ENCODE results near the gene METTL25B.

METTL25B gene

GRCh38 chr1:156748670-156749418 is 20.6 kb downstream of the METTL25B start:
- peaks cover 45% of the 10 kb centered on the region for H3K4me1 ChIP-seq (ENCODE audit: low read length)
- no peaks in the 10 kb centered on the region for H3K9me3 ChIP-seq (ENCODE audit: insufficient read depth, low read length)
- peaks cover 90% of the 10 kb centered on the region for H3K79me2 ChIP-seq (ENCODE audit: low read length)
- H3K9ac ChIP-seq (ENCODE audit: low read length), result peak overlapping the region; percentile 100
- peaks cover 30% of the 10 kb centered on the region for H4K20me1 ChIP-seq (ENCODE audit: insufficient read depth, low read length)
- TF ChIP-seq CTCF (IDR thresholded peaks at IDR 0.05; ENCODE audit: low read depth, low read length) (no peak), EZH2phosphoT487 (IDR thresholded peaks at IDR 0.05; ENCODE audit: low read depth) (no peak)
- no peaks in the 10 kb centered on the region for H3K27me3 ChIP-seq (ENCODE audit: low read depth, low read length)
- peaks cover 41% of the 10 kb centered on the region for H3K36me3 ChIP-seq (replicated peaks; ENCODE audit: low read depth, low read length)
- peak overlapping the region; percentile 86 for H3K27ac ChIP-seq (ENCODE audit: low read length)
- peak overlapping the region; percentile 89 for H3K4me3 ChIP-seq (ENCODE audit: low read length)
- H3K4me2 ChIP-seq (ENCODE audit: low read length), result peak overlapping the region; percentile 97
- H2AFZ ChIP-seq (ENCODE audit: low read depth, low read length), result no peak overlapping the region

GRCh38 chr1:156749419-156750118 is 21.3 kb downstream of the METTL25B start:
- Histone ChIP-seq H3K27ac (ENCODE audit: low read length) (peak overlapping the region; percentile 86), H3K9me3 (ENCODE audit: insufficient read depth, low read length) (no peaks in the 10 kb centered on the region), H4K20me1 (ENCODE audit: insufficient read depth, low read length) (peaks cover 30% of the 10 kb centered on the region), H3K4me1 (ENCODE audit: low read length) (peaks cover 45% of the 10 kb centered on the region), H3K4me3 (ENCODE audit: low read length) (peak overlapping the region; percentile 89), H3K27me3 (ENCODE audit: low read depth, low read length) (no peaks in the 10 kb centered on the region), H3K36me3 (replicated peaks; ENCODE audit: low read depth, low read length) (peaks cover 37% of the 10 kb centered on the region), H3K4me2 (ENCODE audit: low read length) (peak overlapping the region; percentile 97), H3K9ac (ENCODE audit: low read length) (peak overlapping the region; percentile 100), H2AFZ (ENCODE audit: low read depth, low read length) (no peak overlapping the region), H3K79me2 (ENCODE audit: low read length) (peaks cover 87% of the 10 kb centered on the region)
- TF ChIP-seq CTCF (IDR thresholded peaks at IDR 0.05; ENCODE audit: low read depth, low read length), result no peak
- TF ChIP-seq EZH2phosphoT487 (IDR thresholded peaks at IDR 0.05; ENCODE audit: low read depth), result no peak

GRCh38 chr1:156750191-156750672 is 22.0 kb downstream of the METTL25B start:
- H3K4me3 ChIP-seq (ENCODE audit: low read length), result peak overlapping the region; percentile 89
- H3K79me2 ChIP-seq (ENCODE audit: low read length), result peaks cover 80% of the 10 kb centered on the region
- H4K20me1 ChIP-seq (ENCODE audit: insufficient read depth, low read length), result peaks cover 30% of the 10 kb centered on the region
- peaks cover 30% of the 10 kb centered on the region for H3K36me3 ChIP-seq (replicated peaks; ENCODE audit: low read depth, low read length)
- peak overlapping the region; percentile 100 for H3K9ac ChIP-seq (ENCODE audit: low read length)
- H3K9me3 ChIP-seq (ENCODE audit: insufficient read depth, low read length), result no peaks in the 10 kb centered on the region
- H2AFZ ChIP-seq (ENCODE audit: low read depth, low read length), result no peak overlapping the region
- H3K4me2 ChIP-seq (ENCODE audit: low read length), result peak overlapping the region; percentile 97
- TF ChIP-seq CTCF (IDR thresholded peaks at IDR 0.05; ENCODE audit: low read depth, low read length), result no peak
- no peak for TF ChIP-seq EZH2phosphoT487 (IDR thresholded peaks at IDR 0.05; ENCODE audit: low read depth)
- peaks cover 45% of the 10 kb centered on the region for H3K4me1 ChIP-seq (ENCODE audit: low read length)
- H3K27me3 ChIP-seq (ENCODE audit: low read depth, low read length), result no peaks in the 10 kb centered on the region
- H3K27ac ChIP-seq (ENCODE audit: low read length), result peak overlapping the region; percentile 86
